C4-2B (cell line): ENCODE measurements around the gene NMD3.

ENCODE experiments used
- CTCF ChIP-seq: fragments of 450-650 bp; conservative IDR thresholded peaks from 2 replicates; pipeline ENCODE4 v1.5.1; 2017; ENCODE audit warnings: mild to moderate bottlenecking
- ZFX ChIP-seq: fragments of 450-650 bp; IDR thresholded peaks from 2 replicates; pipeline ENCODE4 v1.6.1; 2017

GRCh38 chr3:161268601-161269000 lies 47.5 kb downstream of the NMD3 start:
- TF ChIP-seq CTCF (no peak), ZFX (no peak)
